ENCODE measurements around the gene MPST.

MPST gene

GRCh38 chr22:37046589-37046988 lies 27.0 kb downstream of the MPST start:
- DNase-seq, result no peak

GRCh38 chr22:37047006-37047405 lies 27.5 kb downstream of the MPST start:
- no peak for DNase-seq

- DNase-seq, result peak; percentile 7
Measured at GRCh38 chr22:37048133-37048532, 28.6 kb downstream of the MPST start.

GRCh38 chr22:37049224-37049623 lies 29.7 kb downstream of the MPST start:
- no peak for DNase-seq

- no peak for DNase-seq
Measured at GRCh38 chr22:37050913-37051312, 31.4 kb downstream of the MPST start.

- peak; percentile 58 for DNase-seq
Measured at GRCh38 chr22:37051391-37052385, 32.1 kb downstream of the MPST start, which contains the start of gene KCTD17. KCTD17 (plus strand) TSS chr22:37051742; CDS start chr22:37051761, 19 bp downstream.

- no peak for DNase-seq
Measured at GRCh38 chr22:37052386-37053309, 33.1 kb downstream of the MPST start.

- no peak for DNase-seq
Measured at GRCh38 chr22:37053310-37054055, 33.9 kb downstream of the MPST start.

- DNase-seq, result no peak
Measured at GRCh38 chr22:37054056-37054395, 34.5 kb downstream of the MPST start.

- no peak for DNase-seq
Measured at GRCh38 chr22:37054600-37055365, 35.2 kb downstream of the MPST start.

- no peak for DNase-seq
Measured at GRCh38 chr22:37056246-37056645, 36.7 kb downstream of the MPST start.

- DNase-seq, result no peak
Measured at GRCh38 chr22:37057226-37057625, 37.7 kb downstream of the MPST start.

GRCh38 chr22:37057796-37058510 lies 38.4 kb downstream of the MPST start:
- DNase-seq, result no peak

GRCh38 chr22:37058917-37059701 lies 39.6 kb downstream of the MPST start:
- no peak for DNase-seq

- no peak for DNase-seq
Measured at GRCh38 chr22:37059876-37060449, 40.4 kb downstream of the MPST start.

- no peak for DNase-seq
Measured at GRCh38 chr22:37060801-37061610, 41.5 kb downstream of the MPST start.

GRCh38 chr22:37061611-37062375 lies 42.3 kb downstream of the MPST start:
- DNase-seq, result no peak

GRCh38 chr22:37062376-37062675 lies 42.8 kb downstream of the MPST start:
- no peak for DNase-seq

Data from NCI-H226 (cell line).